Measurements from ENCODE around the gene CLSTN2.

The CLSTN2 gene

DNA sequence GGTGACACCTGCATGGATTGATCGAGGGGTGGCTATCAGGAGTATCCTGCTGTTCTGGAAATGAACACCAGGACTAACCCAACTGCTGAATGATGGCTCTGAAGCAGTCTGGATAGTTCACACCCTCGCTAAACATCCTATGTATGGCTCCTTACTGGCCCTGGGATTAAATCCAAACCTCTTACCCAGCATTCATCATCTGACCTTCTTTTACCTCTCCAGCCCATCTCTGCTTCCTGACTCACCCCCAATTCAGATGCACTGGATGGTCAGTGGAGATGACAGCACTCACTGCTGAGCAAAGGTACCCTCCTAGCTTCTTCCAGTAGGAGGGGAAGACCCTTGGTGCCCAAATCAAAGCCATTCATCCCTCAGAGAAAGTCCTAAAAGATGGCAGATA, 507.6 kb downstream of the CLSTN2 start:
- Mint-ChIP-seq H3K9me3 (no peaks in the 10 kb centered on the region), H3K4me3 (no peak overlapping the region), H3K36me3 (ENCODE audit: low read depth) (no peaks in the 10 kb centered on the region), H3K27ac (no peak overlapping the region), H3K27me3 (ENCODE audit: low read depth, poor library complexity) (peaks cover 4% of the 10 kb centered on the region), H3K4me1 (peaks cover 7% of the 10 kb centered on the region)
- TF ChIP-seq, protein P1, sequence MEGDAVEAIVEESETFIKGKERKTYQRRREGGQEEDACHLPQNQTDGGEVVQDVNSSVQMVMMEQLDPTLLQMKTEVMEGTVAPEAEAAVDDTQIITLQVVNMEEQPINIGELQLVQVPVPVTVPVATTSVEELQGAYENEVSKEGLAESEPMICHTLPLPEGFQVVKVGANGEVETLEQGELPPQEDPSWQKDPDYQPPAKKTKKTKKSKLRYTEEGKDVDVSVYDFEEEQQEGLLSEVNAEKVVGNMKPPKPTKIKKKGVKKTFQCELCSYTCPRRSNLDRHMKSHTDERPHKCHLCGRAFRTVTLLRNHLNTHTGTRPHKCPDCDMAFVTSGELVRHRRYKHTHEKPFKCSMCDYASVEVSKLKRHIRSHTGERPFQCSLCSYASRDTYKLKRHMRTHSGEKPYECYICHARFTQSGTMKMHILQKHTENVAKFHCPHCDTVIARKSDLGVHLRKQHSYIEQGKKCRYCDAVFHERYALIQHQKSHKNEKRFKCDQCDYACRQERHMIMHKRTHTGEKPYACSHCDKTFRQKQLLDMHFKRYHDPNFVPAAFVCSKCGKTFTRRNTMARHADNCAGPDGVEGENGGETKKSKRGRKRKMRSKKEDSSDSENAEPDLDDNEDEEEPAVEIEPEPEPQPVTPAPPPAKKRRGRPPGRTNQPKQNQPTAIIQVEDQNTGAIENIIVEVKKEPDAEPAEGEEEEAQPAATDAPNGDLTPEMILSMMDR (IDR thresholded peaks at IDR 0.05): no peak
- no peak for DNase-seq

DNA sequence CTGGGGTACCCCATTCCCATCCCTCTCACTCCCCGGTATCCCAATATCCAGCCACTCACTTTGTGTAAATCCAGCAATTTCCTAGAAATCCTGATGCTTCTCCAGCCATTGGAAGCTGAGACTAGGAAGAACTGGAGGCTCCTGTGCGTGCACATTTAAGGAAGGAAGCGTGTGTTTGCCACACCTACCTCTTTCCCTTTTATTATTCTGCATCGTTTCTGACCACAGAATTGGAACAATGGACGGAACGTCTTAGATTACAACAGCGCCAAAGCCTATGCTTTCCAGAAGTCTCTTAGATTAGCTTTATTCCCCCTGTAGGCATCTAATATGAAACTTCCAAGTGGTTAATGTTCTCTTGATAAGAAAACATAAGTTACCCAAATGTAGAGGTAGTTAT, 508.1 kb downstream of the CLSTN2 start:
- Mint-ChIP-seq H3K27ac (no peak overlapping the region), H3K27me3 (ENCODE audit: low read depth, poor library complexity) (peaks cover 4% of the 10 kb centered on the region), H3K4me1 (peaks cover 9% of the 10 kb centered on the region), H3K4me3 (no peak overlapping the region), H3K36me3 (ENCODE audit: low read depth) (no peaks in the 10 kb centered on the region), H3K9me3 (no peaks in the 10 kb centered on the region)
- TF ChIP-seq, protein P1 (IDR thresholded peaks at IDR 0.05): no peak
- DNase-seq: no peak

DNA sequence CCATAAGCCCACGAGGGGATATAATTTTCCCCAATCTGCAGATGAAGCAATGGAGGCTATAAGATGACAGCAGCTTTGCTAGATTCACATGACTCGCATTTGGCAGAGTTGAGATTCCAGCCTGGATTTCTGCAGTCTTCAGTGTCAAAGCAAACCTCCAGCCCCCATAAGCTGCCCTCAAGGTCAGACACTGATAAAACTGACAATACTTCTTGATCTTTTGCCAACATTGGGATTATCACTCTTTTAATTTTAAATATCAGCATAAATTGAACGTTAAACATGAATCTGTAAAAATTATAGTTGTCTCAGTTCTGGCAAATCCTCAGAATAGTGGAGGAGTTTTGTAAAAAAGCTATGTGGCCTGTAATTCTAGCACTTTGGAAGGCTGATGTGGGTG, 508.8 kb downstream of the CLSTN2 start:
- H3K9me3 Mint-ChIP-seq: no peaks in the 10 kb centered on the region
- no peaks in the 10 kb centered on the region for H3K36me3 Mint-ChIP-seq (ENCODE audit: low read depth)
- TF ChIP-seq, protein P1 (IDR thresholded peaks at IDR 0.05): no peak
- no peak for DNase-seq
- peaks cover 15% of the 10 kb centered on the region for H3K4me1 Mint-ChIP-seq
- peaks cover 4% of the 10 kb centered on the region for H3K27me3 Mint-ChIP-seq (ENCODE audit: low read depth, poor library complexity)
- H3K27ac Mint-ChIP-seq: no peak overlapping the region
- no peak overlapping the region for H3K4me3 Mint-ChIP-seq

DNA sequence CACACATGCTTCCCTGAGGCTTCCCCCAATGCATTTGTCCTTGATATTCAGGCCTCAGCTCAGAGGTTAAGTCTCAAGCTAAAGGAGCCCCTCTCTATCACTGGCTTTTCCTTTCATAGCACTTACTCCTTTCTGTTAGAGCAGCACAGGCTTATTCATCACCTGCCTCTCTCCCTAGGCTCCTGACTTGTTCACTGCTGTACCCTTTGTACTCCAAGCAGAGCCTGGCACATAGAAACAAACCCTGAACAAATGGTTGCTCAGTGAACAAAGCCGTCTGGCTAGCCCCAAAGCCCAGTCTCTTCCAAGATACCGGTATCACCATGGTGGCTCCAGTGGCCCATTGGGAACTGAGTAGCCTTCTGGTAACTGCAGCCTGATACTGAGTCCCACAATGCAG, 511.7 kb downstream of the CLSTN2 start:
- Mint-ChIP-seq H3K4me1 (peaks cover 24% of the 10 kb centered on the region), H3K27ac (peak overlapping the region; percentile 66), H3K4me3 (no peak overlapping the region), H3K27me3 (ENCODE audit: low read depth, poor library complexity) (peaks cover 4% of the 10 kb centered on the region), H3K36me3 (ENCODE audit: low read depth) (no peaks in the 10 kb centered on the region), H3K9me3 (no peaks in the 10 kb centered on the region)
- DNase-seq: no peak
- TF ChIP-seq, protein P1 (IDR thresholded peaks at IDR 0.05): no peak

DNA sequence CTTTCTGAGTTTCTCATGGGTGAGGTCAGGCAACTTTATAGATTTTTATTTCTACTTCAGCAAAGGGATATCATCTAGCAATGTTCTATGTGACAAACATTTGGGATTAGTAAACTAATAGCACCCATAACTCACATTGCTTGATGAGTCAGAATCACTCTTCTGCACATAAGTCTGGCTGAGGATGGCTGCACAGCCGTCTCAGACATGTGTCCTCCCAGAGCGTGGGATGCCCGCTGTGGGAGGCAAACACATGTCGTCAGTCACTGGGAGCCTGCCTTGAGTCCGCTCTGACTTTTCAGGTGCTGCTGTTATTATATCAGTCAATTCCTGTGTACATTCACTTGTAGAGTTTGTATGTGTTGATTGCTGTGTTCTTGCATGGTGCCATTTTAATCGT, 512.2 kb downstream of the CLSTN2 start:
- Mint-ChIP-seq H3K36me3 (ENCODE audit: low read depth) (no peaks in the 10 kb centered on the region), H3K4me1 (peaks cover 24% of the 10 kb centered on the region), H3K9me3 (no peaks in the 10 kb centered on the region), H3K4me3 (no peak overlapping the region), H3K27me3 (ENCODE audit: low read depth, poor library complexity) (peaks cover 4% of the 10 kb centered on the region), H3K27ac (no peak overlapping the region)
- TF ChIP-seq, protein P1 (IDR thresholded peaks at IDR 0.05): no peak
- no peak for DNase-seq

DNA sequence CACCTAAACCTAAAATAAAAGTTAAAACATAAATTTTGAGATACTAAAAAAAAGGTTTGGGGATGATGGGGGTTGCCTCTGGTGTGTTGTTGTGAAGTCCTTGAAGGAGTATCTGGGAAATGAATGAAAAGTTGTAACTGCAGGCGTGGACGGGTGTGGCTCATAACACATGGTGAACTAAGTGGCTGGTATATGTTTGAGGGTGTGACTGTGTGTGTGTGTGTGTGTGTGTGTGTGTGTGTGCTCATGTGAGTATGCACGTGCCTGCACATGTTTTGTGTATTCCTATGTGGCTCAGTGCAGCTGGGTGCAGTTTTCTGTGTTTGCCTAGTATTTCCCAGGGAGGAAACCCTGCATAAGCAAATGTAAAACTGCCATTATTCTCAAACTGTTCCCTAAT, 513.0 kb downstream of the CLSTN2 start:
- no peak overlapping the region for H3K27ac Mint-ChIP-seq
- H3K4me1 Mint-ChIP-seq: peaks cover 24% of the 10 kb centered on the region
- H3K27me3 Mint-ChIP-seq (ENCODE audit: low read depth, poor library complexity): peaks cover 2% of the 10 kb centered on the region
- no peaks in the 10 kb centered on the region for H3K9me3 Mint-ChIP-seq
- no peaks in the 10 kb centered on the region for H3K36me3 Mint-ChIP-seq (ENCODE audit: low read depth)
- TF ChIP-seq, protein P1 (IDR thresholded peaks at IDR 0.05): no peak
- H3K4me3 Mint-ChIP-seq: no peak overlapping the region
- DNase-seq: no peak

Measured in nephron progenitor cell (in vitro differentiated cells).